SK-N-SH treated with all-trans-retinoic acid at 6 μM for 48 hours (cell line): ENCODE measurements around the gene KRTAP5-2.

ENCODE experiments used
- ATAC-seq: fragments of 200-7000 bp; cut with Tn5 transposase; 3 replicates; pipeline ENCODE4 v1.9.1; 2020; ENCODE audit warnings: mild to moderate bottlenecking, moderate library complexity
- ARNTL ChIP-seq: fragments of 450-650 bp; formaldehyde crosslinking; IDR thresholded peaks from 2 replicates; pipeline ENCODE4 v1.5.0; 2020; ENCODE audit warnings: low read depth, mild to moderate bottlenecking, moderate library complexity, borderline replicate concordance
- BACH2 ChIP-seq: fragments of 250-450 bp; sonication (Bioruptor Pico); IDR thresholded peaks from 2 replicates; pipeline ENCODE4 v1.9.0; 2021; ENCODE audit warnings: mild to moderate bottlenecking, borderline replicate concordance
- CSDC2 ChIP-seq: fragments of 250-450 bp; sonication (Bioruptor Pico); IDR thresholded peaks from 2 replicates; pipeline ENCODE4 v1.5.0; 2020; ENCODE audit warnings: mild to moderate bottlenecking, moderate library complexity
- ESRRG ChIP-seq: fragments of 250-450 bp; sonication (Bioruptor Pico); IDR thresholded peaks from 2 replicates; pipeline ENCODE4 v1.6.1; 2021; ENCODE audit warnings: mild to moderate bottlenecking
- OSR1 ChIP-seq: fragments of 250-450 bp; sonication (Bioruptor Pico); IDR thresholded peaks from 2 replicates; pipeline ENCODE4 v1.8.0; 2022; ENCODE audit warnings: moderate library complexity, mild to moderate bottlenecking, inconsistent platforms
- PPARA ChIP-seq: fragments of 250-450 bp; sonication (Bioruptor Pico); IDR thresholded peaks from 2 replicates; pipeline ENCODE4 v1.5.0; 2020; ENCODE audit warnings: mild to moderate bottlenecking, borderline replicate concordance
- RARB ChIP-seq: fragments of 250-450 bp; sonication (Bioruptor Pico); IDR thresholded peaks from 2 replicates; pipeline ENCODE4 v1.8.0; 2021; ENCODE audit warnings: mild to moderate bottlenecking, moderate library complexity
- TCF4 ChIP-seq: fragments of 250-450 bp; sonication (Bioruptor Pico); IDR thresholded peaks from 2 replicates; pipeline ENCODE4 v1.8.0; 2021; ENCODE audit warnings: mild to moderate bottlenecking, moderate library complexity, borderline replicate concordance
- TOX ChIP-seq: fragments of 250-450 bp; sonication (Bioruptor Pico); IDR thresholded peaks from 2 replicates; pipeline ENCODE4 v1.8.0; 2021; ENCODE audit warnings: mild to moderate bottlenecking, moderate library complexity, borderline replicate concordance
- ZC3H10 ChIP-seq: fragments of 250-450 bp; sonication (Bioruptor Pico); IDR thresholded peaks from 2 replicates; pipeline ENCODE4 v1.5.1; 2021; ENCODE audit warnings: mild to moderate bottlenecking, moderate library complexity
- ZFP3 ChIP-seq: fragments of 250-450 bp; sonication (Bioruptor Pico); IDR thresholded peaks from 2 replicates; pipeline ENCODE4 v1.5.0; 2020; ENCODE audit warnings: mild to moderate bottlenecking, moderate library complexity
- ZFP30 ChIP-seq: fragments of 450-650 bp; formaldehyde crosslinking; IDR thresholded peaks from 2 replicates; pipeline ENCODE4 v1.5.0; 2022; ENCODE audit warnings: mild to moderate bottlenecking, moderate library complexity
- ZNF565 ChIP-seq: fragments of 450-650 bp; formaldehyde crosslinking; conservative IDR thresholded peaks from 2 replicates; pipeline ENCODE4 v1.5.0; 2020; ENCODE audit warnings: low read depth, mild to moderate bottlenecking, moderate library complexity
- ZNF8 ChIP-seq: fragments of 450-650 bp; formaldehyde crosslinking; IDR thresholded peaks from 2 replicates; pipeline ENCODE4 v1.5.0; 2020; ENCODE audit warnings: mild to moderate bottlenecking, moderate library complexity
- TF ChIP-seq, protein P1 (sequence below): fragments of 250-450 bp; sonication (Bioruptor Pico); IDR thresholded peaks from 2 replicates; pipeline ENCODE4 v1.5.1; 2021; ENCODE audit warnings: mild to moderate bottlenecking, moderate library complexity
- TF ChIP-seq, protein P2 (sequence below): fragments of 250-450 bp; sonication (Bioruptor Pico); IDR thresholded peaks from 2 replicates; pipeline ENCODE4 v1.8.0; 2020; ENCODE audit warnings: mild to moderate bottlenecking, moderate library complexity, borderline replicate concordance
- TF ChIP-seq, protein P3 (sequence below): fragments of 250-450 bp; sonication (Bioruptor Pico); IDR thresholded peaks from 2 replicates; pipeline ENCODE4 v1.5.0; 2020; ENCODE audit warnings: mild to moderate bottlenecking, moderate library complexity

KRTAP5-2 gene

DNA sequence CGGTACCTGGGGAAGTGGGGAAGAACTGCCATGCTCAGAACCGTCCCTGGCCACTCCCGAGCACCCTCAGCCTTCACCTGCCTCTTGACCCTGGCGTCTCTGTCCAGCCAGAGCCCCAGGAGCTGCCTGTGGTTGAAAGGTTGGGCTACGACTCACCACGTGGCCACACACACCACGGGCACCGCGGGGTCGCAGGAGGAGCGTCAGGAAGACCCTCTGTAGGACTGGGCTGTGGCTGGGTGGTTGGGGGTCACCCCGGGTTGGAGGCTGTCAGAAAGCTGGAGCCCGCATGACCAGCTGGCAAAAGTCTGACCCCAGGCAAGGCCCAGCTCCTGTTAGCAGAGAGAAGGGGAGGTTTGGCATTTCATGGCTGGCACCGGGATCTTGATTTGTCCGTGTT, 43.0 kb upstream of the KRTAP5-2 start:
- no peak for TF ChIP-seq ARNTL
- ATAC-seq, result no peak

DNA sequence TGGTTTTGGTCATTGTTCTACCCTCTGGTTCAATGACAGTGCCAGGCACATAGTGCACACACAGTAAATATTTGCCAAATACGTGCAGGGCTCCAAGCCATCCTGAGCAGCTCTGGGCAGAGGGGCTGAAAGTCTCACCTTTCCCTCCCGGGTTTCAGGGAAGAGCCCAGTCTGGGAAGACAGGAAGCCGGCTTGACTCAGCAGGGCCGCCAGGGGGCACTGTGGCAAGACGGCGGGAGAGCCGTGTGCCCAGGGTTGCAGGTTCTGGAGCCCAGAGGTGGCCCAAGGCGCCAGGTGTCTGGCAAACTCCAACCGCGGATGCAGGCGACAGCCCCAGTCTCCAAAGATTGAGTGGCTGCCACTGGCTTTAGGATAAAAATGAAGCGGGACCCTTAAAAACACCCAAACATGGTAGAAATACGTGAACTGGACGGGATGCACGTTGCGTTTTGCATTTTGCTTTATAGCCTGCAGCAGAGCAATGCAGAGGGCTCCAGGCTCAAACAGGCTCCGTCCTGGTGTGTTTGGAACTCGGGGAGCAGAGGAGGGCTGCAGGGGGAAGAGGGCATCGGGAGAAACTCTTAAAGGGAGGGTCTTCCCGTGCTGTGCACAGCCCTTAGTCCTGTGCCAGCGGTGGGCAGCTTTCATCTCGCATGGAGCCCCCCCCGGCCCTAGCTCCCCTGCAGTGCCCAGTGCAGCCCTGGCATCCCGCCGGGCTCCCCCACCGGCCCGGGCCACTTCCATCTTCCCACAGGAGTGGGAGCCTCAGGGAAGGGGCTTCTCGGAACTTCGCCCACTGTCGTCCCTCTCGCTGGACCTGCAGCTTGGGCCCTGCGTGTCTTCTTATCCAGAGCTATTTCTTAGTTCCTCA, 42.2 kb upstream of the KRTAP5-2 start:
- peak; percentile 88 for ATAC-seq
- TF ChIP-seq TOX (CRISPR knock-in tag), result no peak
- no peak for TF ChIP-seq ZFP3 (CRISPR knock-in tag)

DNA sequence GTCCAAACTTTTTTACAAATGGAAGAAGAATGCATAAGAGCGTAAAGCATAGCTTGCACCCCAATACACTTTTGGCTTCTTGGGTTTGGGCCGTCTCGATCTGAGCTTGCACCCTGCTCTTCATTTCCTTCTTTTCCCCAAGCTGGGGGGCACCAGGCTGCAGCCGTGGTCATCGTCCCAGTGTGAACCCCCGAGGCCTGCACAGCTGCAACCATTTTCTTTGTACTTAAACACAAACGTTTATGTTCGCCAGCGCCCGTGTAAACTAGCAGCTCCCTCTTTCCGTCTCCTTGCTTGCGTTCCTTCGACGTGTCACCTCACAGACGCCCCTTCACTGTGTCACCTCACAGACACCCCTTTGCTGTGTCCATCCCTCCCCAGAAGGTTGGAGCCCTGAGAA, 41.6 kb upstream of the KRTAP5-2 start:
- no peak for ATAC-seq
- TF ChIP-seq, protein P1, sequence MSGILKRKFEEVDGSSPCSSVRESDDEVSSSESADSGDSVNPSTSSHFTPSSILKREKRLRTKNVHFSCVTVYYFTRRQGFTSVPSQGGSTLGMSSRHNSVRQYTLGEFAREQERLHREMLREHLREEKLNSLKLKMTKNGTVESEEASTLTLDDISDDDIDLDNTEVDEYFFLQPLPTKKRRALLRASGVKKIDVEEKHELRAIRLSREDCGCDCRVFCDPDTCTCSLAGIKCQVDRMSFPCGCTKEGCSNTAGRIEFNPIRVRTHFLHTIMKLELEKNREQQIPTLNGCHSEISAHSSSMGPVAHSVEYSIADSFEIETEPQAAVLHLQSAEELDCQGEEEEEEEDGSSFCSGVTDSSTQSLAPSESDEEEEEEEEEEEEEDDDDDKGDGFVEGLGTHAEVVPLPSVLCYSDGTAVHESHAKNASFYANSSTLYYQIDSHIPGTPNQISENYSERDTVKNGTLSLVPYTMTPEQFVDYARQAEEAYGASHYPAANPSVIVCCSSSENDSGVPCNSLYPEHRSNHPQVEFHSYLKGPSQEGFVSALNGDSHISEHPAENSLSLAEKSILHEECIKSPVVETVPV (CRISPR knock-in tag), result no peak
- TF ChIP-seq ESRRG (CRISPR knock-in tag), result no peak
- TF ChIP-seq, protein P2, sequence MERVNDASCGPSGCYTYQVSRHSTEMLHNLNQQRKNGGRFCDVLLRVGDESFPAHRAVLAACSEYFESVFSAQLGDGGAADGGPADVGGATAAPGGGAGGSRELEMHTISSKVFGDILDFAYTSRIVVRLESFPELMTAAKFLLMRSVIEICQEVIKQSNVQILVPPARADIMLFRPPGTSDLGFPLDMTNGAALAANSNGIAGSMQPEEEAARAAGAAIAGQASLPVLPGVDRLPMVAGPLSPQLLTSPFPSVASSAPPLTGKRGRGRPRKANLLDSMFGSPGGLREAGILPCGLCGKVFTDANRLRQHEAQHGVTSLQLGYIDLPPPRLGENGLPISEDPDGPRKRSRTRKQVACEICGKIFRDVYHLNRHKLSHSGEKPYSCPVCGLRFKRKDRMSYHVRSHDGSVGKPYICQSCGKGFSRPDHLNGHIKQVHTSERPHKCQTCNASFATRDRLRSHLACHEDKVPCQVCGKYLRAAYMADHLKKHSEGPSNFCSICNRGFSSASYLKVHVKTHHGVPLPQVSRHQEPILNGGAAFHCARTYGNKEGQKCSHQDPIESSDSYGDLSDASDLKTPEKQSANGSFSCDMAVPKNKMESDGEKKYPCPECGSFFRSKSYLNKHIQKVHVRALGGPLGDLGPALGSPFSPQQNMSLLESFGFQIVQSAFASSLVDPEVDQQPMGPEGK (CRISPR knock-in tag), result no peak
- no peak for TF ChIP-seq ZC3H10 (CRISPR knock-in tag)
- no peak for TF ChIP-seq TCF4 (CRISPR knock-in tag)
- no peak for TF ChIP-seq ZNF8 (CRISPR knock-in tag)
- TF ChIP-seq, protein P3, sequence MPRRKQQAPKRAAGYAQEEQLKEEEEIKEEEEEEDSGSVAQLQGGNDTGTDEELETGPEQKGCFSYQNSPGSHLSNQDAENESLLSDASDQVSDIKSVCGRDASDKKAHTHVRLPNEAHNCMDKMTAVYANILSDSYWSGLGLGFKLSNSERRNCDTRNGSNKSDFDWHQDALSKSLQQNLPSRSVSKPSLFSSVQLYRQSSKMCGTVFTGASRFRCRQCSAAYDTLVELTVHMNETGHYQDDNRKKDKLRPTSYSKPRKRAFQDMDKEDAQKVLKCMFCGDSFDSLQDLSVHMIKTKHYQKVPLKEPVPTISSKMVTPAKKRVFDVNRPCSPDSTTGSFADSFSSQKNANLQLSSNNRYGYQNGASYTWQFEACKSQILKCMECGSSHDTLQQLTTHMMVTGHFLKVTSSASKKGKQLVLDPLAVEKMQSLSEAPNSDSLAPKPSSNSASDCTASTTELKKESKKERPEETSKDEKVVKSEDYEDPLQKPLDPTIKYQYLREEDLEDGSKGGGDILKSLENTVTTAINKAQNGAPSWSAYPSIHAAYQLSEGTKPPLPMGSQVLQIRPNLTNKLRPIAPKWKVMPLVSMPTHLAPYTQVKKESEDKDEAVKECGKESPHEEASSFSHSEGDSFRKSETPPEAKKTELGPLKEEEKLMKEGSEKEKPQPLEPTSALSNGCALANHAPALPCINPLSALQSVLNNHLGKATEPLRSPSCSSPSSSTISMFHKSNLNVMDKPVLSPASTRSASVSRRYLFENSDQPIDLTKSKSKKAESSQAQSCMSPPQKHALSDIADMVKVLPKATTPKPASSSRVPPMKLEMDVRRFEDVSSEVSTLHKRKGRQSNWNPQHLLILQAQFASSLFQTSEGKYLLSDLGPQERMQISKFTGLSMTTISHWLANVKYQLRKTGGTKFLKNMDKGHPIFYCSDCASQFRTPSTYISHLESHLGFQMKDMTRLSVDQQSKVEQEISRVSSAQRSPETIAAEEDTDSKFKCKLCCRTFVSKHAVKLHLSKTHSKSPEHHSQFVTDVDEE (CRISPR knock-in tag), result no peak
- TF ChIP-seq RARB, result no peak
- no peak for TF ChIP-seq PPARA
- no peak for TF ChIP-seq OSR1
- TF ChIP-seq ZFP30, result no peak
- no peak for TF ChIP-seq CSDC2 (CRISPR knock-in tag)
- TF ChIP-seq ZNF565 (CRISPR knock-in tag), result no peak

DNA sequence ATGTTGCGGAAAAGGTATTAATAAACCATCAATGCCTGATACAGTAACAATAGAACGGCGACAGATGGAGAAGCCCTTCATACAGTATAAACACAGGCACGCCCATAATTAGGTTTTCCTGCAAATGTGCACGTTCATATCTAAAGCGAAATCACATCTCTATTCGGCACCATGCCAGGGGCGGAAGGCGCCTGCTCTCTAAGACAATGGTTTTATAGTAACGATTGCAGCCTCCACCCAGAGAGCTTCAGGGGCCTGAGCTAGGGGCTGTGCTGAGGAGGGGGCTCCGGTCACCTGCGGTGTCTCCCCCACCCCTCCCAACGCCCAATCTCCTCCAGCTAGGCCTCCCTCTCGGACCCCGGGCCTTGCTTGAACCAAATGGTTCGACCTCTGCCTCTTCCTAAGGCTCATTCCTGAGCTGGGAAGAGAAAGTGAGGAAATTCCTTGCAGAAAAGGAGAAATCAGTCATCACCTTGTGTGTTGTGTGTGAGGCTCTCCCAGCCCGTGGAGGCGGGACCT, 41.1 kb upstream of the KRTAP5-2 start:
- ATAC-seq, result peak; percentile 58

More for the DNA sequence above, 41.1 kb upstream of the KRTAP5-2 start:
- TF ChIP-seq ESRRG (CRISPR knock-in tag), result no peak
- TF ChIP-seq TCF4 (CRISPR knock-in tag), result peak; percentile 66; the same call in 1 of the 2 replicates
- TF ChIP-seq ZC3H10 (CRISPR knock-in tag), result no peak
- no peak for TF ChIP-seq TOX (CRISPR knock-in tag)
- no peak for TF ChIP-seq RARB
- TF ChIP-seq BACH2 (CRISPR knock-in tag), result no peak
- TF ChIP-seq, protein P2 (CRISPR knock-in tag), result no peak
- TF ChIP-seq CSDC2 (CRISPR knock-in tag), result no peak
- TF ChIP-seq ARNTL, result no peak
